Panc1 (cell line): ENCODE data around the gene TSPYL4. TPM values are rescaled to one million over a fixed set of nuclear protein-coding genes. Genes with fewer than 3 reads are reported as not detected.

ENCODE experiments used
- ATAC-seq: fragments of 200-7000 bp; cut with Tn5 transposase; 2 replicates; pipeline ENCODE4 v1.9.1; 2020; ENCODE audit warnings: mild to moderate bottlenecking, moderate library complexity
- BruUV-seq: library from RNA; stranded (reverse); fragments of 400-500 nt; replicated peaks from 2 replicates; lab custom pipeline; 2021; lab: Mats Ljungman, UMichigan
- CTCF ChIA-PET: fragments of 300-600 bp; sonication (Branson Sonifier 250); formaldehyde crosslinking; loops from one replicate; lab custom pipeline; 2022; ENCODE audit warnings: antibody characterized with exemption; lab: Charles Lee
- POLR2A ChIA-PET: fragments of 300-600 bp; sonication (Branson Sonifier 250); formaldehyde crosslinking; loops from one replicate; lab custom pipeline; 2022; ENCODE audit warnings: antibody characterized with exemption; lab: Charles Lee
- DNase-seq: peaks from one replicate; pipeline ENCODE4 v3.0.0-alpha.2; 2010; ENCODE audit warnings: low read depth, low spot score
- H3K27ac ChIP-seq: 2 replicates; pipeline ENCODE4 v1.5.1; 2011; ENCODE audit warnings: mild to moderate bottlenecking, low read length, inconsistent platforms
- H3K27me3 ChIP-seq: fragments of 200-500 bp; sonication (Bioruptor generic); 2 replicates; pipeline ENCODE4 v1.6.0; 2014; ENCODE audit warnings: low read length, inconsistent platforms; ENCODE audit not compliant: control insufficient read depth, insufficient read depth
- H3K36me3 ChIP-seq: fragments of 200-500 bp; sonication (Bioruptor generic); 2 replicates; pipeline ENCODE4 v1.5.1; 2014; ENCODE audit warnings: inconsistent platforms, mild to moderate bottlenecking, low read length, moderate library complexity; ENCODE audit not compliant: control insufficient read depth, insufficient read depth
- H3K4me1 ChIP-seq: 2 replicates; pipeline ENCODE4 v1.5.1; 2011; ENCODE audit warnings: inconsistent platforms, mild to moderate bottlenecking, low read length, moderate library complexity; ENCODE audit not compliant: control insufficient read depth, insufficient read depth
- H3K4me3 ChIP-seq, 2 experiments: 2 replicates each; pipeline ENCODE4 v1.5.1; 2011 to 2012; ENCODE audit warnings: low read depth in 2 of 2, low read length in 2 of 2, mild to moderate bottlenecking in 2 of 2, inconsistent platforms in 1 of 2, moderate library complexity in 1 of 2
- H3K9me3 ChIP-seq: fragments of 200-500 bp; sonication (Bioruptor generic); 2 replicates; pipeline ENCODE4 v1.5.1; 2014; ENCODE audit warnings: low read depth, mild to moderate bottlenecking, inconsistent platforms, low read length, moderate library complexity; ENCODE audit not compliant: control insufficient read depth, insufficient read depth
- POLR2AphosphoS5 ChIP-seq: IDR thresholded peaks from 2 replicates; pipeline ENCODE4 v1.6.1; 2012; ENCODE audit warnings: mild to moderate bottlenecking, low read depth, low read length, moderate library complexity
- REST ChIP-seq, 2 experiments: IDR thresholded peaks; 2 replicates each; pipeline ENCODE4 v1.6.1; 2011 to 2012; ENCODE audit warnings: low read depth in 2 of 2, control low read depth in 1 of 2, low read length in 1 of 2, mild to moderate bottlenecking in 1 of 2, moderate library complexity in 1 of 2; ENCODE audit not compliant: insufficient read depth in 1 of 2
- SIN3A ChIP-seq: IDR thresholded peaks from 2 replicates; pipeline ENCODE4 v1.6.1; 2012; ENCODE audit warnings: low read depth, mild to moderate bottlenecking, low read length, moderate library complexity, borderline replicate concordance; ENCODE audit not compliant: insufficient read depth
- TCF7L2 ChIP-seq: IDR thresholded peaks from 2 replicates; pipeline ENCODE4 v1.6.1; 2011; ENCODE audit warnings: mild to moderate bottlenecking, low read depth, low read length, inconsistent platforms
- in situ Hi-C: cut with HindIII; loops from 2 replicates; pipeline ENCODE4 v1.10.0; 2016; ENCODE audit warnings: low sequenced_read_pairs, low pct_unique_long_range_greater_than_20kb
- intact Hi-C: fragments of 100-400 bp; cut with micrococcal nuclease; formaldehyde crosslinking; loops from one replicate; pipeline ENCODE4 v1.10.0; 2022; ENCODE audit not compliant: unreplicated experiment
- total RNA-seq: library from RNA; stranded (reverse); gene quantifications from one replicate; pipeline ENCODE4 v1.2.1, GENCODE V29; 2021; ENCODE audit not compliant: unreplicated experiment
- TF ChIP-seq, protein P1 (sequence below): fragments of 450-650 bp; IDR thresholded peaks from 2 replicates; pipeline ENCODE4 v1.5.1; 2017; ENCODE audit warnings: mild to moderate bottlenecking

The TSPYL4 gene
- total RNA-seq, 1 experiment from 2014 or later: 7.6 TPM

GRCh38 chr6:116298273-116298672 is 44.4 kb upstream of the TSPYL4 start:
- ChIA-PET CTCF (no interaction called here), POLR2A (no interaction called here)
- intact Hi-C loops: no loop called here
- Histone ChIP-seq H3K4me1 (no peaks in the 10 kb centered on the region), H3K4me3 (no peak overlapping the region), H3K9me3 (peaks cover 4% of the 10 kb centered on the region; the same call in 1 of the 2 replicates), H3K27me3 (peaks cover 9% of the 10 kb centered on the region), H3K36me3 (no peaks in the 10 kb centered on the region), H3K27ac (no peak overlapping the region)
- no peak for DNase-seq
- ATAC-seq: no peak
- in situ Hi-C loops: no loop called here
- no TSS peak for BruUV-seq
- no peak for TF ChIP-seq SIN3A
- TF ChIP-seq, protein P1, sequence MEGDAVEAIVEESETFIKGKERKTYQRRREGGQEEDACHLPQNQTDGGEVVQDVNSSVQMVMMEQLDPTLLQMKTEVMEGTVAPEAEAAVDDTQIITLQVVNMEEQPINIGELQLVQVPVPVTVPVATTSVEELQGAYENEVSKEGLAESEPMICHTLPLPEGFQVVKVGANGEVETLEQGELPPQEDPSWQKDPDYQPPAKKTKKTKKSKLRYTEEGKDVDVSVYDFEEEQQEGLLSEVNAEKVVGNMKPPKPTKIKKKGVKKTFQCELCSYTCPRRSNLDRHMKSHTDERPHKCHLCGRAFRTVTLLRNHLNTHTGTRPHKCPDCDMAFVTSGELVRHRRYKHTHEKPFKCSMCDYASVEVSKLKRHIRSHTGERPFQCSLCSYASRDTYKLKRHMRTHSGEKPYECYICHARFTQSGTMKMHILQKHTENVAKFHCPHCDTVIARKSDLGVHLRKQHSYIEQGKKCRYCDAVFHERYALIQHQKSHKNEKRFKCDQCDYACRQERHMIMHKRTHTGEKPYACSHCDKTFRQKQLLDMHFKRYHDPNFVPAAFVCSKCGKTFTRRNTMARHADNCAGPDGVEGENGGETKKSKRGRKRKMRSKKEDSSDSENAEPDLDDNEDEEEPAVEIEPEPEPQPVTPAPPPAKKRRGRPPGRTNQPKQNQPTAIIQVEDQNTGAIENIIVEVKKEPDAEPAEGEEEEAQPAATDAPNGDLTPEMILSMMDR: no peak
- no peak for TF ChIP-seq REST (IDR thresholded peaks at IDR 0.05; ENCODE audit: insufficient read depth in 1 of 2, low read depth in 2 of 2, low read length in 1 of 2)
- TF ChIP-seq POLR2AphosphoS5: no peak
- no peak for TF ChIP-seq TCF7L2

DNA sequence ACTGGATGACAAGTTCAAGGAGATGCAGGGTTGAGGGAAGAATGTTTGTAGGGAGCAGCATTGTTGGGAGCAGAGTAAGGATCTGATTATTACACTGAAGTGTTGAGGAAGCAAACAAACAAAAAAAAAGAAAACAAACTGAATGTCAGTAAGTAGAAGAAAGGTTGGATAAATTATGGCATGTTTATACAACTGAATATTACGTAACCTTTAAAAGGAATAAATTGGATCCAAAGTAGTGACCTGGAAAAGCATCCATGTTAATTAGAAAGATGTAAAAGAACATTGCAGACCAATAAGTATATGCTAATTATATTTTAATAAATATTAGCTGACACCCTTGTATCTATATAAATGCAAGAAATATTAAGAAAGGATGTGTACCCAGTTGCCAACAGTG is 38.7 kb upstream of the TSPYL4 start:
- BruUV-seq: no TSS peak
- no peak for TF ChIP-seq POLR2AphosphoS5
- TF ChIP-seq, protein P1: no peak
- TF ChIP-seq SIN3A: no peak
- TF ChIP-seq REST (IDR thresholded peaks at IDR 0.05; ENCODE audit: insufficient read depth in 1 of 2, low read depth in 2 of 2, low read length in 1 of 2): no peak
- DNase-seq (no peak), ATAC-seq (no peak)
- CTCF ChIA-PET: interaction anchor here (0.6 kb wide), 1 partner anchor 246 kb away, joined by 4 read pairs; no protein-coding TSS in a partner anchor
- no peak overlapping the region for H3K4me3 ChIP-seq
- no peaks in the 10 kb centered on the region for H3K9me3 ChIP-seq
- H3K27me3 ChIP-seq: peaks cover 12% of the 10 kb centered on the region
- in situ Hi-C loops: no loop called here
- H3K27ac ChIP-seq: no peak overlapping the region
- intact Hi-C loops: no loop called here
- POLR2A ChIA-PET: no interaction called here
- no peaks in the 10 kb centered on the region for H3K36me3 ChIP-seq
- no peaks in the 10 kb centered on the region for H3K4me1 ChIP-seq
